Kidney (tissue), 14 donors: ENCODE data around the gene CHD2. TPM values are rescaled to one million over a fixed set of nuclear protein-coding genes. Genes with fewer than 3 reads are reported as not detected.

Experiments used
- DNase-seq, 5 donors: peaks; one replicate each; pipeline ENCODE4 v3.0.0-alpha.2; 2013 to 2020
- FAIRE-seq: peaks from 2 replicates; lab custom pipeline; 2012; peaks lifted over from hg19 to GRCh38; lab: Jason Lieb, UNC
- H3K27ac ChIP-seq, 2 donors: one replicate each; pipeline ENCODE4 v1.7.0; 2013; ENCODE audit warnings: low read depth in 2 of 2, low read length in 2 of 2, inconsistent platforms in 1 of 2
- H3K27me3 ChIP-seq: one replicate; pipeline ENCODE4 v1.7.1; 2013; ENCODE audit warnings: low read length, inconsistent platforms; ENCODE audit not compliant: control insufficient read depth, insufficient read depth
- H3K36me3 ChIP-seq, 3 donors: one replicate each; pipeline versions ENCODE4 v1.7.0 to v1.7.1; 2013; ENCODE audit warnings: low read length in 3 of 3, control low read depth in 1 of 3, inconsistent platforms in 1 of 3; ENCODE audit not compliant: insufficient read depth in 3 of 3, control insufficient read depth in 2 of 3
- H3K4me1 ChIP-seq, 3 donors: one replicate each; pipeline versions ENCODE4 v1.7.0 to v1.7.1; 2013; ENCODE audit warnings: low read length in 3 of 3, inconsistent platforms in 1 of 3, low read depth in 1 of 3; ENCODE audit not compliant: control insufficient read depth in 2 of 3, insufficient read depth in 2 of 3
- H3K4me3 ChIP-seq, 3 donors: one replicate each; pipeline versions ENCODE4 v1.7.0 to v1.8.1; 2013; ENCODE audit warnings: low read length in 3 of 3, control low read depth in 1 of 3, inconsistent platforms in 1 of 3
- H3K9ac ChIP-seq, 3 donors: one replicate each; pipeline versions ENCODE4 v1.7.0 to v1.7.1; 2013; ENCODE audit warnings: low read length in 3 of 3, control low read depth in 1 of 3, inconsistent platforms in 1 of 3
- H3K9me3 ChIP-seq, 3 donors: one replicate each; pipeline versions ENCODE4 v1.7.0 to v1.7.1; 2013; ENCODE audit warnings: low read length in 3 of 3, control low read depth in 1 of 3, inconsistent platforms in 1 of 3; ENCODE audit not compliant: control insufficient read depth in 2 of 3, insufficient read depth in 1 of 3
- CTCF ChIP-seq: IDR thresholded peaks from 3 replicates; pipeline ENCODE4 v1.5.1; 2012; ENCODE audit warnings: mild to moderate bottlenecking, moderate library complexity, borderline replicate concordance; ENCODE audit not compliant: insufficient read depth; ENCODE audit errors: extremely low read depth
- intact Hi-C: fragments of 100-400 bp; cut with DNase I; formaldehyde crosslinking; loops from one replicate; pipeline ENCODE4 v1.11.1; 2022
- polyA plus RNA-seq: library from polyadenylated mRNA; stranded (reverse); fragments of 350-450 nt; fragmentation: Illumina TruSeq; extraction: RNeasy Lipid Tissue Mini Kit (QIAGEN cat#74804); gene quantifications from one replicate; pipeline ENCODE4 v1.2.3, GENCODE V29; 2014; ENCODE audit warnings: low read depth, low replicate concordance; ENCODE audit not compliant: insufficient read depth
- total RNA-seq: library from RNA; stranded (reverse); fragmentation: NEBNext Ultra II Directional; extraction: Animal tissue kit (Norgen Biotek cat#: 25700); gene quantifications from one replicate; pipeline ENCODE4 v1.2.1, GENCODE V29; 2021
- donor health status: control.
- donor health status: control.
- donor health status: control.
- donor health status: control.
- donor health status: control.
- donor health status: DM: yes; HTN: yes; CAD: no.
- donor health status: Normal renal cell carcinoma (clear cell type).

Gene CHD2
- total and polyA plus RNA-seq, 2 donors from 2014 or later: 22.5 to 137 TPM

- peaks cover 38 to 65% (median 62%) of the 10 kb centered on the region in 3 donors for H3K4me1 ChIP-seq
These were observed 10.3 kb downstream of the CHD2 start for GRCh38 chr15:92910451-92910850.

GRCh38 chr15:92914103-92914499 lies 14.0 kb downstream of the CHD2 start:
- Histone ChIP-seq H3K36me3 (peaks cover 0 to 6% (median 3%) of the 10 kb centered on the region in 3 donors), H3K27me3 (no peaks in the 10 kb centered on the region), H3K4me3 (peak overlapping the region in 1 of 3 donors; percentile 2), H3K9me3 (no peaks in the 10 kb centered on the region), H3K9ac (peak overlapping the region in 2 of 3 donors; percentile 42 to 50), H3K27ac (peak overlapping the region; percentile 55 to 89), H3K4me1 (peaks cover 20 to 56% (median 44%) of the 10 kb centered on the region in 3 donors)
- intact Hi-C loops: loop anchor here (5.0 kb wide), 1 partner anchor 107 kb away; no protein-coding TSS in a partner anchor
- no peak for TF ChIP-seq CTCF
- no peak for DNase-seq
- no peak for FAIRE-seq

More at GRCh38 chr15:92910451-92910850, 10.3 kb downstream of the CHD2 start:
- intact Hi-C loops: loop anchor here (5.0 kb wide), 1 partner anchor 103 kb away; no protein-coding TSS in a partner anchor
- no peak for FAIRE-seq
- H3K36me3 ChIP-seq: peaks cover 0 to 4% (median 3%) of the 10 kb centered on the region in 3 donors
- DNase-seq: no peak
- no peak overlapping the region for H3K9ac ChIP-seq
- no peaks in the 10 kb centered on the region for H3K27me3 ChIP-seq
- no peaks in the 10 kb centered on the region for H3K9me3 ChIP-seq
- peak overlapping the region in 1 of 2 donors; percentile 11 for H3K27ac ChIP-seq
- peak overlapping the region in 1 of 3 donors; percentile 13 for H3K4me3 ChIP-seq
- TF ChIP-seq CTCF: no peak

GRCh38 chr15:92914768-92915221 lies 14.7 kb downstream of the CHD2 start:
- H3K9me3 ChIP-seq: no peaks in the 10 kb centered on the region
- intact Hi-C loops: loop anchor here (5.0 kb wide), 1 partner anchor 107 kb away; no protein-coding TSS in a partner anchor
- peak overlapping the region; percentile 55 to 89 for H3K27ac ChIP-seq
- peaks cover 0 to 6% (median 0%) of the 10 kb centered on the region in 3 donors for H3K36me3 ChIP-seq
- peaks cover 16 to 55% (median 39%) of the 10 kb centered on the region in 3 donors for H3K4me1 ChIP-seq
- peak overlapping the region in 2 of 3 donors; percentile 24 to 40 for H3K4me3 ChIP-seq
- peak overlapping the region in 1 of 3 donors; percentile 49 for H3K9ac ChIP-seq
- no peak for FAIRE-seq
- no peaks in the 10 kb centered on the region for H3K27me3 ChIP-seq
- no peak for DNase-seq
- TF ChIP-seq CTCF: no peak
